HEK293 (cell line): Measurements from ENCODE around the gene TANGO2.

ENCODE experiments used
- CTCF ChIA-PET: fragments of 350-600 bp; formaldehyde crosslinking; extraction: SDS; loops from one replicate; lab custom pipeline; 2021; ENCODE audit warnings: antibody characterized with exemption; lab: Yijun Ruan, JAX
- POLR2A ChIA-PET: fragments of 300-600 bp; formaldehyde crosslinking; extraction: SDS; loops from one replicate; lab custom pipeline; 2020; ENCODE audit warnings: antibody characterized with exemption, inconsistent platforms; lab: Yijun Ruan, JAX
- H3K27ac ChIP-seq: fragments of 200-500 bp; sonication (Bioruptor generic); 2 replicates; pipeline ENCODE4 v1.5.1; 2014; ENCODE audit warnings: low read depth, low read length, control low read depth, inconsistent platforms; ENCODE audit errors: extremely low read depth
- H3K36me3 ChIP-seq, 2 experiments: fragments of 200-500 bp in 1 of 2; sonication (Bioruptor generic) in 1 of 2; 1 replicate in 1 of 2; 2 replicates in 1 of 2; pipeline ENCODE4 v1.5.1; 2014 to 2017; ENCODE audit warnings: inconsistent platforms in 2 of 2, low read length in 2 of 2; ENCODE audit not compliant: control insufficient read depth in 2 of 2, insufficient read depth in 1 of 2
- H3K4me1 ChIP-seq: fragments of 200-500 bp; sonication (Bioruptor generic); 2 replicates; pipeline ENCODE4 v1.5.1; 2014; ENCODE audit warnings: mild to moderate bottlenecking, low read length, inconsistent platforms; ENCODE audit not compliant: control insufficient read depth, insufficient read depth
- H3K4me3 ChIP-seq: 2 replicates; pipeline ENCODE4 v1.5.1; 2011; ENCODE audit warnings: low read depth, mild to moderate bottlenecking, control low read depth, low read length, moderate library complexity
- H3K9me3 ChIP-seq: fragments of 200-500 bp; sonication (Bioruptor generic); 2 replicates; pipeline ENCODE4 v1.5.1; 2014; ENCODE audit warnings: low read depth, low read length, inconsistent platforms; ENCODE audit not compliant: control insufficient read depth, insufficient read depth
- PRDM10 ChIP-seq: fragments of 450-650 bp; formaldehyde crosslinking; IDR thresholded peaks from 2 replicates; pipeline ENCODE4 v1.5.1; 2016; ENCODE audit warnings: missing biosample characterization, missing genetic modification characterization
- WT1 ChIP-seq: fragments of 450-650 bp; formaldehyde crosslinking; IDR thresholded peaks from 2 replicates; pipeline ENCODE4 v1.5.1; 2016; ENCODE audit warnings: missing biosample characterization, missing genetic modification characterization
- ZNF223 ChIP-seq: fragments of 450-650 bp; formaldehyde crosslinking; IDR thresholded peaks from 2 replicates; pipeline ENCODE4 v1.5.1; 2016; ENCODE audit warnings: missing biosample characterization, missing genetic modification characterization
- ZNF416 ChIP-seq: fragments of 450-650 bp; formaldehyde crosslinking; IDR thresholded peaks from 2 replicates; pipeline ENCODE4 v1.5.1; 2016; ENCODE audit warnings: missing biosample characterization, missing genetic modification characterization
- ZNF433 ChIP-seq: fragments of 450-650 bp; formaldehyde crosslinking; IDR thresholded peaks from 2 replicates; pipeline ENCODE4 v1.5.1; 2016; ENCODE audit warnings: missing biosample characterization, missing genetic modification characterization, low read depth
- ZNF513 ChIP-seq: fragments of 450-650 bp; IDR thresholded peaks from 2 replicates; pipeline ENCODE4 v1.5.1; 2018; ENCODE audit warnings: missing biosample characterization, missing genetic modification characterization
- ZNF549 ChIP-seq: fragments of 450-650 bp; IDR thresholded peaks from 2 replicates; pipeline ENCODE4 v1.5.1; 2018; ENCODE audit warnings: missing biosample characterization, missing genetic modification characterization, mild to moderate bottlenecking, inconsistent platforms, moderate library complexity
- ZNF624 ChIP-seq: fragments of 450-650 bp; formaldehyde crosslinking; IDR thresholded peaks from 2 replicates; pipeline ENCODE4 v1.5.1; 2017; ENCODE audit warnings: missing biosample characterization, missing genetic modification characterization
- ZNF785 ChIP-seq: fragments of 450-650 bp; formaldehyde crosslinking; IDR thresholded peaks from 2 replicates; pipeline ENCODE4 v1.5.1; 2016; ENCODE audit warnings: missing biosample characterization, missing genetic modification characterization
- TF ChIP-seq, protein P1 (sequence below): sonication (generic); formaldehyde crosslinking; IDR thresholded peaks from 2 replicates; pipeline ENCODE4 v1.8.1; 2022; ENCODE audit warnings: mild to moderate bottlenecking, moderate library complexity, missing genetic modification reagents

The TANGO2 gene

GRCh38 chr22:20064545-20065262 lies 43.8 kb downstream of the TANGO2 start (continued):
- TF ChIP-seq ZNF223 (no peak), ZNF785 (tag by site-specific recombination) (no peak), ZNF513 (tag by site-specific recombination) (no peak), ZNF624 (tag by site-specific recombination) (no peak), ZNF549 (tag by site-specific recombination) (no peak), ZNF416 (tag by site-specific recombination) (no peak), ZNF433 (tag by site-specific recombination) (no peak)

DNA sequence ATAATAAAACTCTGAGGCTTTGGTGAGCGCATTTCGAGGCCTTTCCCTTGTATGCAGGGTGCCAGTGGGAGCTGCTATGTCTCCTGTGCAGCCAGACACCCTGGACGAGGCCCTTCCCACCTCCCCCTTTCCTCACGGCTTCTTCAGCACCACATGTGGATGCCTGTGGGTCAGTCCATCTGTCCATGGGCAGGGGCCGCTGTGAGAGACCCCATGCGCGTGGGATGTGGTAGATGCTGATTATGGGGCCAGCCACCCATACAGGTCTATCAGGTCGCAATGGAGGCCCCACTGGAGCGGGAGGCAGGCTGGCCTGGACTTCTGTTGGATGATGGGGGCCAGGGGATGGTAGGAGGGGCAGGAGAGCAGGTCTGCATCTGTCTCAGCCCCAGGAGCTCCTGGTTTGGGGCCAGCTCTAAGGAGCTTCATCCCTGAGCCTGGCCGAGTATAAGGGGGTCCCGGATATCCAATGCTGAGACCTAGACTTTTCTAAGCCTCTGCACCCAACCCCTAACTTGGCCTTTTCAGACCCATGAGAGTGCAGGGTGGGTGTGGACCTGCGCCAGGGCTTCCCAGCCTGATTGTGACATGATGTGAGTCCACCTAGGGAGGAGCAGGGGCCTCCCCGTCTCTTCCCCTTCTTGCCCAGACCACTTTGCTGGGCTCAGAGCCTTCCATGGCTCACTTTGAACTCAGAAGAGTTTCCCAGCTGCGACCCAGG lies 45.1 kb downstream of the TANGO2 start:
- CTCF ChIA-PET: no interaction called here
- H3K4me3 ChIP-seq: no peak overlapping the region
- H3K4me1 ChIP-seq: no peaks in the 10 kb centered on the region
- POLR2A ChIA-PET: interaction anchor here (1.3 kb wide), 1 partner anchor 46 kb away, joined by 4 read pairs; no protein-coding TSS in a partner anchor
- no peak overlapping the region for H3K27ac ChIP-seq
- peak; percentile 63 for TF ChIP-seq PRDM10
- TF ChIP-seq, protein P1, sequence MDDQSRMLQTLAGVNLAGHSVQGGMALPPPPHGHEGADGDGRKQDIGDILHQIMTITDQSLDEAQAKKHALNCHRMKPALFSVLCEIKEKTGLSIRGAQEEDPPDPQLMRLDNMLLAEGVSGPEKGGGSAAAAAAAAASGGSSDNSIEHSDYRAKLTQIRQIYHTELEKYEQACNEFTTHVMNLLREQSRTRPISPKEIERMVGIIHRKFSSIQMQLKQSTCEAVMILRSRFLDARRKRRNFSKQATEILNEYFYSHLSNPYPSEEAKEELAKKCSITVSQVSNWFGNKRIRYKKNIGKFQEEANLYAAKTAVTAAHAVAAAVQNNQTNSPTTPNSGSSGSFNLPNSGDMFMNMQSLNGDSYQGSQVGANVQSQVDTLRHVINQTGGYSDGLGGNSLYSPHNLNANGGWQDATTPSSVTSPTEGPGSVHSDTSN: no peak
- peaks cover 0 to 28% of the 10 kb centered on the region in 2 experiments; a peak in 1 of 3 replicates for H3K36me3 ChIP-seq
- no peaks in the 10 kb centered on the region for H3K9me3 ChIP-seq

DNA sequence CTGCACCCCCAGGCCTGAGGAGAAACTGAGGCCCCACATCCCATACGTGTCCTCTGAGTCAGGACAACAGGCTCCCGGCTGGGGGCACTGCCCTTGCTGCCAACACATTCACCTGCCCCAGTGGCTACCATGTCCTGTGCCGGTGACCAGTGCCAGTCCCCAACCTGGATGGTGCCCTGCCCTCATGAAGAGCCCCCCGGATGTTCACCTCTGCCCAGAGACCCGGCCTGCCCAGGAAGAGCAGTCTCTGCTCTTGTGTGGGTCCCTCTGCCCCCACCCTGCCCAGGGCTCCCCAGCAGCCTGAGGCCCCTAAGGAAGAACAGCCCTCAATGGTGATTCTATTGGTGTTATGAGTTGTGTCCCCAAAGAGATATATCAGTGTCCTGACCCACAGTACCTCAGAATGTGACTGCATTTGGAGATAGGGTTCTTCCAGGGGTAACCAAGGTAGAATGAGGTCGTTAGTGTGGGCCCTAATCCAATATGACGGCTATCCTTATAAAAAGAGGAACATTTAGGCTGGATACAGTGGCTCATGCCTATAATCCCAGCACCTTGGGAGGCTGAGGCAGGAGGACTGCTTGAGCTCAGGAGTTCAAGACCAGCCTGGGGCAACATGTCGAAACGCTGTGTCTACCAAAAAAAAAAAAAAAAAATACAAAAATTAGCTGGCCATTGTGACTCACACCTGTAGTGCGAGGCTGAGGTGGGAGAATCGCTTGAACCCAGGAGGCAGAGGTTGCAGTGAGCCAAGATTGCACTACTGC lies 45.9 kb downstream of the TANGO2 start:
- TF ChIP-seq WT1 (tag by site-specific recombination): no peak
- TF ChIP-seq, all 188 proteins: peak for 0
- Histone ChIP-seq H3K9me3 (no peaks in the 10 kb centered on the region), H3K4me1 (no peaks in the 10 kb centered on the region), H3K36me3 (peaks cover 0 to 21% of the 10 kb centered on the region in 2 experiments; a peak in 1 of 3 replicates), H3K27ac (no peak overlapping the region), H3K4me3 (no peak overlapping the region)
- CTCF ChIA-PET: interaction anchor here (0.6 kb wide), 1 partner anchor 87 kb away, joined by 3 read pairs; no protein-coding TSS in a partner anchor
- POLR2A ChIA-PET: interaction anchor here (1.3 kb wide), 1 partner anchor 45 kb away, joined by 4 read pairs; no protein-coding TSS in a partner anchor
